H1 (cell line): ENCODE results near the gene GJB3. TPM values are rescaled to one million over a fixed set of nuclear protein-coding genes. Genes with fewer than 3 reads are reported as not detected.

Experiments
- CTCF ChIA-PET: fragments of 300-600 bp; sonication (Branson Sonifier 250); formaldehyde crosslinking; loops from one replicate; lab custom pipeline; 2021; ENCODE audit not compliant: partially characterized antibody; lab: Charles Lee
- POLR2A ChIA-PET: fragments of 300-600 bp; sonication (Branson Sonifier 250); formaldehyde crosslinking; loops from one replicate; lab custom pipeline; 2021; ENCODE audit warnings: inconsistent platforms; ENCODE audit not compliant: partially characterized antibody; lab: Charles Lee
- DNase-seq, 2 experiments: peaks; one replicate each; pipeline versions ENCODE4 v3.0.0 to v3.0.0-alpha.2; 2010 to 2022; ENCODE audit warnings: low spot score in 2 of 2, low read depth in 1 of 2, mixed read lengths in 1 of 2
- FAIRE-seq: peaks from 2 replicates; lab custom pipeline; 2011; peaks lifted over from hg19 to GRCh38; lab: Jason Lieb, UNC
- H2AFZ ChIP-seq: 2 replicates; pipeline ENCODE4 v1.8.1; 2012; ENCODE audit warnings: low read length, inconsistent platforms
- H2AK5ac ChIP-seq: 2 replicates; pipeline ENCODE4 v1.6.1; 2013; ENCODE audit warnings: low read depth, low read length
- H2BK120ac ChIP-seq: replicated peaks from 2 replicates; pipeline ENCODE3; 2013; ENCODE audit warnings: low read depth, low read length, inconsistent platforms
- H2BK12ac ChIP-seq: 2 replicates; pipeline ENCODE4 v1.6.1; 2013; ENCODE audit warnings: low read depth, low read length
- H2BK15ac ChIP-seq: 2 replicates; pipeline ENCODE4 v1.6.1; 2013; ENCODE audit warnings: low read length
- H2BK20ac ChIP-seq: 2 replicates; pipeline ENCODE4 v1.6.1; 2013; ENCODE audit warnings: low read length
- H2BK5ac ChIP-seq: 2 replicates; pipeline ENCODE4 v1.6.1; 2013; ENCODE audit warnings: low read depth, low read length
- H3K14ac ChIP-seq: 2 replicates; pipeline ENCODE4 v1.6.1; 2013; ENCODE audit warnings: inconsistent platforms; ENCODE audit not compliant: insufficient read length
- H3K18ac ChIP-seq: 2 replicates; pipeline ENCODE4 v1.6.1; 2013; ENCODE audit warnings: low read length; ENCODE audit errors: extremely low read depth
- H3K23ac ChIP-seq: 2 replicates; pipeline ENCODE4 v1.6.1; 2013; ENCODE audit warnings: inconsistent platforms; ENCODE audit not compliant: insufficient read length
- H3K23me2 ChIP-seq: 2 replicates; pipeline ENCODE4 v1.6.1; 2013; ENCODE audit warnings: low read depth, low read length
- H3K27ac ChIP-seq: 2 replicates; pipeline ENCODE4 v1.6.1; 2011; ENCODE audit warnings: low read depth, low read length, inconsistent platforms
- H3K27me3 ChIP-seq, 4 experiments: replicated peaks in 1 of 4; 1 replicate in 1 of 4; 2 replicates in 3 of 4; pipeline versions ENCODE4 v1.6.1 to v1.8.1; 2011 to 2013; ENCODE audit warnings: low read length in 3 of 4, mild to moderate bottlenecking in 3 of 4, inconsistent platforms in 2 of 4, mixed read lengths in 2 of 4, moderate library complexity in 1 of 4; ENCODE audit not compliant: control insufficient read depth in 3 of 4, insufficient read depth in 3 of 4; ENCODE audit errors: extremely low read depth in 1 of 4
- H3K36me3 ChIP-seq, 4 experiments: 2 replicates each; pipeline versions ENCODE4 v1.6.1 to v1.8.1; 2011 to 2013; ENCODE audit warnings: mild to moderate bottlenecking in 4 of 4, low read length in 3 of 4, moderate library complexity in 2 of 4, control low read depth in 1 of 4, inconsistent platforms in 1 of 4; ENCODE audit not compliant: insufficient read depth in 4 of 4, control insufficient read depth in 2 of 4
- H3K4ac ChIP-seq: replicated peaks from 2 replicates; pipeline ENCODE3; 2013; ENCODE audit warnings: low read length, low read depth, mixed read lengths, inconsistent platforms; ENCODE audit not compliant: insufficient read length
- H3K4me1 ChIP-seq, 4 experiments: replicated peaks in 1 of 4; 1 replicate in 1 of 4; 2 replicates in 3 of 4; pipeline versions ENCODE4 v1.6.1 to v1.8.1; 2011 to 2013; ENCODE audit warnings: low read length in 3 of 4, inconsistent platforms in 2 of 4, mixed read lengths in 1 of 4; ENCODE audit not compliant: insufficient read depth in 4 of 4, control insufficient read depth in 3 of 4
- H3K4me2 ChIP-seq, 2 experiments: 2 replicates each; pipeline versions ENCODE4 v1.6.1 to v1.8.1; 2011 to 2013; ENCODE audit warnings: low read depth in 2 of 2, low read length in 2 of 2, control low read depth in 1 of 2, inconsistent platforms in 1 of 2, mild to moderate bottlenecking in 1 of 2; ENCODE audit not compliant: insufficient read depth in 1 of 2
- H3K4me3 ChIP-seq, 4 experiments: fragments of 200-600, 300-600 bp in 1 of 4; sonication (generic), shearing (Covaris generic), sonication (Bioruptor Twin) in 1 of 4; 2 replicates each; pipeline versions ENCODE4 v1.5.1 to v1.8.1; 2011 to 2016; ENCODE audit warnings: low read length in 4 of 4, low read depth in 3 of 4, control low read depth in 2 of 4, inconsistent platforms in 2 of 4, mild to moderate bottlenecking in 2 of 4, mixed read lengths in 1 of 4, moderate library complexity in 1 of 4; ENCODE audit not compliant: insufficient read depth in 2 of 4; ENCODE audit errors: extremely low read depth in 1 of 4
- H3K56ac ChIP-seq: replicated peaks from 2 replicates; pipeline ENCODE3; 2013; ENCODE audit warnings: low read depth, mild to moderate bottlenecking, mixed read lengths, low read length, inconsistent platforms; ENCODE audit not compliant: insufficient read length
- H3K79me1 ChIP-seq: 2 replicates; pipeline ENCODE4 v1.6.1; 2013; ENCODE audit warnings: low read depth, low read length, control low read depth
- H3K79me2 ChIP-seq, 2 experiments: 2 replicates each; pipeline versions ENCODE4 v1.6.1 to v1.8.1; 2012 to 2013; ENCODE audit warnings: low read length in 2 of 2, mild to moderate bottlenecking in 2 of 2, inconsistent platforms in 1 of 2; ENCODE audit not compliant: insufficient read depth in 2 of 2, control insufficient read depth in 1 of 2
- H3K9ac ChIP-seq, 4 experiments: replicated peaks in 1 of 4; 1 replicate in 1 of 4; 2 replicates in 3 of 4; pipeline versions ENCODE4 v1.6.1 to v1.8.1; 2011 to 2013; ENCODE audit warnings: low read depth in 3 of 4, low read length in 3 of 4, control low read depth in 2 of 4, mild to moderate bottlenecking in 2 of 4, moderate library complexity in 2 of 4, inconsistent platforms in 1 of 4; ENCODE audit errors: extremely low read depth in 1 of 4
- H3K9me3 ChIP-seq, 2 experiments: 2 replicates each; pipeline versions ENCODE4 v1.6.1 to v1.8.1; 2012 to 2013; ENCODE audit warnings: mild to moderate bottlenecking in 2 of 2, moderate library complexity in 2 of 2, control low read depth in 1 of 2, inconsistent platforms in 1 of 2, low read depth in 1 of 2, low read length in 1 of 2, mixed read lengths in 1 of 2; ENCODE audit not compliant: insufficient read depth in 2 of 2
- H4K20me1 ChIP-seq, 2 experiments: replicated peaks in 1 of 2; 2 replicates each; pipeline versions ENCODE3 to v1.8.1; 2011 to 2013; ENCODE audit warnings: inconsistent platforms in 2 of 2, low read length in 2 of 2, mild to moderate bottlenecking in 1 of 2; ENCODE audit not compliant: insufficient read depth in 2 of 2, control insufficient read depth in 1 of 2
- H4K5ac ChIP-seq: 2 replicates; pipeline ENCODE4 v1.6.1; 2013; ENCODE audit warnings: low read length, low read depth, mixed read lengths, inconsistent platforms; ENCODE audit not compliant: insufficient read length
- H4K8ac ChIP-seq: 2 replicates; pipeline ENCODE4 v1.8.0; 2013; ENCODE audit warnings: mild to moderate bottlenecking, moderate library complexity, low read length, inconsistent platforms; ENCODE audit not compliant: insufficient read depth; ENCODE audit errors: extremely low read depth
- H4K91ac ChIP-seq: replicated peaks from 2 replicates; pipeline ENCODE3; 2013; ENCODE audit warnings: low read length, mixed read lengths, inconsistent platforms; ENCODE audit not compliant: insufficient read length
- ATF3 ChIP-seq: IDR thresholded peaks from 2 replicates; pipeline ENCODE4 v1.6.1; 2011; ENCODE audit warnings: low read depth, mild to moderate bottlenecking, low read length; ENCODE audit not compliant: insufficient read depth
- BACH1 ChIP-seq: IDR thresholded peaks from 2 replicates; pipeline ENCODE4 v1.6.1; 2012; ENCODE audit warnings: low read length, improper control_type of control experiment
- E2F6 ChIP-seq: IDR thresholded peaks from 2 replicates; pipeline ENCODE4 v1.6.1; 2012; ENCODE audit warnings: inconsistent platforms
- EGR1 ChIP-seq: IDR thresholded peaks from 2 replicates; pipeline ENCODE4 v1.6.1; 2011; ENCODE audit warnings: low read depth, low read length, borderline replicate concordance
- FOSL1 ChIP-seq: IDR thresholded peaks from 2 replicates; pipeline ENCODE4 v1.6.1; 2011; ENCODE audit warnings: mild to moderate bottlenecking, low read depth, low read length, moderate library complexity; ENCODE audit not compliant: insufficient read depth
- KDM4A ChIP-seq: IDR thresholded peaks from one replicate; pipeline ENCODE4 v1.7.1; 2012; ENCODE audit warnings: low read depth, mild to moderate bottlenecking, moderate library complexity, low read length, inconsistent platforms; ENCODE audit not compliant: severe bottlenecking
- NANOG ChIP-seq: IDR thresholded peaks from 2 replicates; pipeline ENCODE4 v1.6.1; 2011; ENCODE audit warnings: low read length, low read depth, mild to moderate bottlenecking, inconsistent platforms; ENCODE audit not compliant: insufficient read depth, poor library complexity, severe bottlenecking
- SIRT6 ChIP-seq: IDR thresholded peaks from one replicate; pipeline ENCODE4 v1.7.1; 2012; ENCODE audit warnings: low read length, inconsistent platforms
- SP2 ChIP-seq: IDR thresholded peaks from 2 replicates; pipeline ENCODE4 v1.6.1; 2012; ENCODE audit warnings: mild to moderate bottlenecking, low read length, inconsistent platforms
- SUZ12 ChIP-seq: fragments of 200-600 bp; sonication (generic); IDR thresholded peaks from 2 replicates; pipeline ENCODE4 v1.6.1; 2012; ENCODE audit warnings: mild to moderate bottlenecking, inconsistent platforms, low read length, moderate library complexity, mixed read lengths
- TAF1 ChIP-seq: IDR thresholded peaks from 2 replicates; pipeline ENCODE4 v1.6.1; 2011; ENCODE audit warnings: mild to moderate bottlenecking, low read depth, low read length
- TAF7 ChIP-seq: optimal IDR thresholded peaks from 2 replicates; pipeline ENCODE3; 2011; ENCODE audit warnings: low read depth, mild to moderate bottlenecking, inconsistent platforms, low read length, moderate library complexity, borderline replicate concordance
- TCF12 ChIP-seq: IDR thresholded peaks from 2 replicates; pipeline ENCODE4 v1.6.1; 2011; ENCODE audit warnings: low read depth, mild to moderate bottlenecking, low read length
- WGBS, 2 experiments: shearing (Covaris generic) in 1 of 2; methylation state at CpG; one replicate each; pipeline versions ENCODE4 v1.1.6 to v1.1.7; 2013 to 2015; ENCODE audit warnings: low lambda C conversion rate in 2 of 2, mixed read lengths in 2 of 2, inconsistent platforms in 1 of 2, low coverage in 1 of 2, missing lambda C conversion rate in 1 of 2; ENCODE audit not compliant: insufficient replicate concordance in 2 of 2, insufficient coverage in 1 of 2, insufficient read length in 1 of 2; ENCODE audit errors: extremely low coverage in 1 of 2, missing lambda C conversion rate in 1 of 2; 5-methylcytosine and 5-hydroxymethylcytosine counted together
- polyA plus RNA-seq, 7 experiments: library from polyadenylated mRNA; depleted of rRNA in 3 of 7; stranded (reverse) in 5 of 7; unstranded in 2 of 7; fragments of >200 nt in 5 of 7; fragments of 200-250 nt in 2 of 7; gene quantifications; 1 replicate in 5 of 7; 2 replicates in 1 of 7; 4 replicates in 1 of 7; pipeline versions ENCODE4 v1.2.1 to v1.2.3, GENCODE V29; 2011 to 2013; ENCODE audit warnings: missing spikeins in 2 of 7, mixed read lengths in 2 of 7
- total RNA-seq: library from RNA; stranded (reverse); fragmentation: NEBNext Ultra II Directional; extraction: Animal tissue kit (Norgen Biotek cat#: 25700); gene quantifications from 2 replicates; pipeline ENCODE4 v1.2.1, GENCODE V29; 2021

Gene GJB3
- total and polyA plus RNA-seq, 2 of the 8 experiments (the other 6 are each of a cell fraction or from before 2014, with no cell fraction given): 0.93 to 1.6 TPM

DNA sequence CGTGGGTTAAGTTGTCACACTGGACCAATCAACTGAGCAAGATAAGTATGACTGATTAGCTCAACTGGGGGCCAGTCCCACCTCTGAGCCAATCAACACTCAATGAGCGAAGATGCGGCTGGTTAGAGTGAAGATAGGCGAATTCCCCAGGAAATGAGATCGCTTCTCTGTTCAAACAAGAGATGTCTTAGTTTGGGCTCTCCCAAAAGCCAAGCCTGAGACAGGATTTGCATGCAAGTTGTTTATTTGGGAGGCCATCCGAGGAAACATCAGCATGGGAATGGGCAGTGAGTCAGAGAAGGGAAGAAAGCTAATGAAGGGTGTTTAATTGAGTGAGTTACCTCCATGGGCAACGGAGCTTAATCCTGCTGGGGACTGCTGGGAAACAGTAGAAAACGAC, 31.0 kb upstream of the GJB3 start:
- no peak overlapping the region for H3K23ac ChIP-seq
- H4K8ac ChIP-seq: no peak overlapping the region
- no peaks in the 10 kb centered on the region for H3K9me3 ChIP-seq
- FAIRE-seq (peak; percentile 39), DNase-seq (no peak)
- H2AFZ ChIP-seq: no peak overlapping the region
- H3K36me3 ChIP-seq: no peaks in the 10 kb centered on the region
- no peak overlapping the region for H2BK5ac ChIP-seq
- no peak overlapping the region for H3K56ac ChIP-seq
- no peak overlapping the region for H2BK12ac ChIP-seq
- H3K9ac ChIP-seq: no peak overlapping the region
- no peaks in the 10 kb centered on the region for H4K20me1 ChIP-seq
- H3K4ac ChIP-seq: no peak overlapping the region
- H2AK5ac ChIP-seq: no peak overlapping the region
- no peak overlapping the region for H2BK15ac ChIP-seq
- H3K4me2 ChIP-seq: no peak overlapping the region
- no peak overlapping the region for H2BK120ac ChIP-seq
- H3K14ac ChIP-seq: no peak overlapping the region
- no peaks in the 10 kb centered on the region; a peak in 1 of 7 replicates for H3K27me3 ChIP-seq
- no peak overlapping the region for H3K27ac ChIP-seq
- H3K79me1 ChIP-seq: no peaks in the 10 kb centered on the region
- no peak overlapping the region for H3K18ac ChIP-seq
- H3K4me1 ChIP-seq: peaks cover 0 to 6% (median 2%) of the 10 kb centered on the region in 4 experiments; a peak in 4 of 7 replicates
- CTCF ChIA-PET: interaction anchor here (0.7 to 1.9 kb wide), 6 partner anchors 10 to 317 kb away, joined by 3 to 5 read pairs (median 4); partner anchors contain the start of gene GJB4
- H2BK20ac ChIP-seq: no peak overlapping the region
- POLR2A ChIA-PET: interaction anchor here (1.0 to 1.2 kb wide), 2 partner anchors 32 to 110 kb away, joined by 3 to 4 read pairs; no protein-coding TSS in a partner anchor
- WGBS, 2 experiments: 70% methylated on average over 8 of the region's 8 CpGs; no CpG with 5 or more reads in 1 of the 2 experiments
- no peaks in the 10 kb centered on the region for H3K79me2 ChIP-seq
- H4K5ac ChIP-seq: no peak overlapping the region
- no peaks in the 10 kb centered on the region; the same call in 1 of the 2 replicates for H3K23me2 ChIP-seq
- H4K91ac ChIP-seq: no peak overlapping the region
- no peak overlapping the region for H3K4me3 ChIP-seq
- TF ChIP-seq E2F6 (no peak), TCF12 (no peak), TAF1 (no peak), ATF3 (no peak), BACH1 (no peak), SIRT6 (no peak), NANOG (no peak), EGR1 (no peak), TAF7 (no peak), SP2 (no peak), FOSL1 (no peak), KDM4A (no peak), SUZ12 (no peak)
